ENCODE results near the gene EMCN.

GRCh38 chr4:100357542-100357941, 160.3 kb downstream of the EMCN start:
- TF ChIP-seq CTCF (IDR thresholded peaks at IDR 0.05) (no peak), POLR2A (IDR thresholded peaks at IDR 0.05) (no peak)
